GM12875 (cell line): Measurements from ENCODE around the gene TFF1.

Experiments used
- H3K4me3 ChIP-seq: one replicate; pipeline ENCODE4 v1.5.1; 2011; ENCODE audit warnings: low read depth, low read length, control low read depth
- CTCF ChIP-seq: IDR thresholded peaks from 2 replicates; pipeline ENCODE4 v1.5.1; 2011; ENCODE audit warnings: low read depth, mild to moderate bottlenecking, control low read depth, inconsistent platforms, low read length, moderate library complexity, borderline replicate concordance; ENCODE audit not compliant: insufficient read depth

Gene TFF1

GRCh38 chr21:42350318-42350910 is 15.9 kb downstream of the TFF1 start:
- TF ChIP-seq CTCF, result no peak
- H3K4me3 ChIP-seq, result no peak overlapping the region

- no peak for TF ChIP-seq CTCF
- no peak overlapping the region for H3K4me3 ChIP-seq
Measured at GRCh38 chr21:42349420-42350317, 16.7 kb downstream of the TFF1 start.

GRCh38 chr21:42348762-42349161 is 17.6 kb downstream of the TFF1 start:
- H3K4me3 ChIP-seq, result no peak overlapping the region
- TF ChIP-seq CTCF, result no peak

- TF ChIP-seq CTCF, result no peak
- H3K4me3 ChIP-seq, result no peak overlapping the region
Measured at GRCh38 chr21:42347601-42348327, 18.6 kb downstream of the TFF1 start.

- TF ChIP-seq CTCF, result no peak
- no peak overlapping the region for H3K4me3 ChIP-seq
Measured at GRCh38 chr21:42346866-42347600, 19.3 kb downstream of the TFF1 start.

GRCh38 chr21:42346441-42346840 is 19.9 kb downstream of the TFF1 start:
- no peak overlapping the region for H3K4me3 ChIP-seq
- TF ChIP-seq CTCF, result no peak
